ENCODE measurements around the gene FBLN1.
"Not testable (repeated sequence)": the region's sequence is repeated elsewhere in the genome, so short reads cannot be mapped to it uniquely, and the experiment has no call there.

Gene FBLN1

GRCh38 chr22:45615364-45615763 lies 112.7 kb downstream of the FBLN1 start:
- no peak for DNase-seq (ENCODE audit: low read depth)
- TF ChIP-seq CTCF (conservative IDR thresholded peaks at IDR 0.05; ENCODE audit: low read length) = no peak
- H3K4me3 ChIP-seq (ENCODE audit: low read length) = no peak overlapping the region

GRCh38 chr22:45616432-45616831 lies 113.7 kb downstream of the FBLN1 start:
- H3K4me3 ChIP-seq (ENCODE audit: low read length) = no peak overlapping the region
- no peak for DNase-seq (ENCODE audit: low read depth)
- no peak for TF ChIP-seq CTCF (conservative IDR thresholded peaks at IDR 0.05; ENCODE audit: low read length)

- no peak overlapping the region for H3K4me3 ChIP-seq (ENCODE audit: low read length)
- DNase-seq (ENCODE audit: low read depth) = no peak
- TF ChIP-seq CTCF (conservative IDR thresholded peaks at IDR 0.05; ENCODE audit: low read length) = no peak
These were observed 115.3 kb downstream of the FBLN1 start for GRCh38 chr22:45617948-45618347.

- H3K4me3 ChIP-seq (ENCODE audit: low read length) = no peak overlapping the region
- no peak for TF ChIP-seq CTCF (conservative IDR thresholded peaks at IDR 0.05; ENCODE audit: low read length)
- DNase-seq (ENCODE audit: low read depth) = no peak
These were observed 118.0 kb downstream of the FBLN1 start for GRCh38 chr22:45620706-45621105.

GRCh38 chr22:45621836-45622600 lies 119.3 kb downstream of the FBLN1 start:
- DNase-seq (ENCODE audit: low read depth) = no peak
- TF ChIP-seq CTCF (conservative IDR thresholded peaks at IDR 0.05; ENCODE audit: low read length) = no peak
- H3K4me3 ChIP-seq (ENCODE audit: low read length) = no peak overlapping the region

GRCh38 chr22:45623464-45624145 lies 120.9 kb downstream of the FBLN1 start:
- H3K4me3 ChIP-seq (ENCODE audit: low read length) = not testable (repeated sequence)
- peak; percentile 41 for DNase-seq (ENCODE audit: low read depth)

- DNase-seq (ENCODE audit: low read depth) = no peak
- no peak for TF ChIP-seq CTCF (conservative IDR thresholded peaks at IDR 0.05; ENCODE audit: low read length)
- H3K4me3 ChIP-seq (ENCODE audit: low read length) = no peak overlapping the region
These were observed 123.5 kb downstream of the FBLN1 start for GRCh38 chr22:45626198-45626651.

Data from AG10803 (cell line).